ENCODE measurements around the gene TMEM140. TPM values are rescaled to one million over a fixed set of nuclear protein-coding genes. Genes with fewer than 3 reads are reported as not detected.
"Not testable (repeated sequence)": the region's sequence is repeated elsewhere in the genome, so short reads cannot be mapped to it uniquely, and the experiment has no call there.

Gene TMEM140
- polyA plus RNA-seq, 3 donors = 29.2 to 37.2 (median 29.3) TPM

DNA sequence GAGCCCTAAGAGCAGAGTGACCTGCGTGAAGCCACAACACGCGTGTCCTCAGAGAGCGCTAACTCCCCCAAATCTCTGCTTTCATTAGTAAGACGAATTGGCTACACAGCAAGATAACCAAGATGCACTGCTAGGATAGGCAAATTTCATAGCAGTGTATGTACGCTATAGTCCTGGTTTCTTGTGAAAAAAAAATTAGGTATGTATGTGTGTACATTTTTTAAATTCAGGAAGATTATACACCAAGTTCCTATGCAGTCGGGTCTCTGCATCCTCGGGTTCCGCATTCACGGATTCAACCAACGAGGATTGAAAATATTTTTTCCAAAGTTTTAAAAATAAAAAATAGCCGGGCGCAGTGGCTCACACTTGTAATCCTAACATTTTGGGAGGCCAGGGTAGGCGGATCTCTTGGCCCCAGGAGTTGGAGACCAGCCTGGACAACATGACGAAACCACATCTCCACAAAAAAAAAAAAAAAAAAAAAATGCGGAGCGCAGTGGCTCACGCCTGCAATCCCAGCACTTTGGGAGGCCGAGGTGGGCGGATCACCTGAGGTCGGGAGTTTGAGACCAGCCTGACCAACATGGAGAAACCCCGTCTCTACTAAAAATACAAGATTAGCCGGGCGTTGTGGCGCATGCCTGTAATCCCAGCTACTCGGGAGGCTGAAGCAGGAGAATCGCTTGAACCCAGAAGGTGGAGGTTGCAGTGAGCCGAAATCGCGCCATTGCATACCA is 64.2 kb downstream of the TMEM140 start:
- not testable (repeated sequence) for DNase-seq

- DNase-seq = no peak
Measured at GRCh38 chr7:135213831-135214230, 66.0 kb downstream of the TMEM140 start.

DNA sequence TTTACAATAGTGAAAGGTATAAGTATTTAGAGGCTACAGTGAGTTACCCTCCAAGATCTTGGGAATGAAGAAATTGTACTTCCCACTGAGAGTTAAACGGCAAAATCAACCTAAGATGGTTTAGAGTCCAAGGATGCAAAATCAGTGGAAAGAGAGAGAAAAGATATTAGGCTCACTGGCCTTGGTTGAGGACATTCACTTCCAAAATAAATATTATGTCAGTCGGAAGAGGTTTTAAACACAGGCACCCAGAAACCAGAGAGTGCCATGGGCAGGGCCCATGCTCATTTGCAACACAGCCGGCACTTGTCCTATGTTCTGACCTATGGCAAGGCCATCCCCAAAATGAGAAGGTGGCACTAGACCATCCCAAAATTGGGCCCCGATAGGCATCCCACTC is 67.3 kb downstream of the TMEM140 start:
- DNase-seq = no peak

DNA sequence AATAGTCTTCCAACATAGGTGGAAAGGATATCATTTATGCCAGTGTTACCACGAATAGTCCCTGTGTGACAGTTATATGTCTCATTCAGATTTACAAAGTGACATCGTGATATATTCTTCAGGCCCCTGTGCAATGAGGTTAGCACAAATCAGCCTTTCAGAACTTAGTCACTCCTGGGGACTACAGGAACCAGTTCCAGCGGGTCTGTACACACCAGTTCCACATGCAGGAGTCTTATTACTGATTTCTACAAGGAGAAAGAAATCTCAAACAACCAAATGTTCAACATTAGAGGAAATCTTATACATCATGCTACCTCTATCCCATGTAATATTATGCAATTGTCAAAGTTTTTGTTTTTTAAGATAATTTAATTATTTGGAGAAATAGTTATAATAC is 67.8 kb downstream of the TMEM140 start:
- DNase-seq = no peak

Other genes starting within 250 kb of the TMEM140 start
- gene AGBL3, start 161.6 kb upstream of the TMEM140 start, polyA plus RNA-seq (ENCODE audit: insufficient read length in 3 of 3) = 10 to 100 TPM in 2 of 3 donors, 1 to 10 TPM in 1; 7.3 to 14.1 (median 14.0) TPM
- gene CYREN, start 22.6 kb downstream of the TMEM140 start, polyA plus RNA-seq (ENCODE audit: insufficient read length in 3 of 3) = 10 to 100 TPM; 58.5 to 78.8 (median 67.6) TPM
- gene WDR91, start 63.5 kb downstream of the TMEM140 start, polyA plus RNA-seq (ENCODE audit: insufficient read length in 3 of 3) = 10 to 100 TPM; 49.5 to 74.6 (median 70.0) TPM
- under 1 TPM; 0.17 to 0.53 (median 0.39) TPM for gene STRA8, start 85.8 kb downstream of the TMEM140 start, polyA plus RNA-seq (ENCODE audit: insufficient read length in 3 of 3)